SJCRH30 (cell line): Measurements from ENCODE around the gene SKAP2. TPM values are rescaled to one million over a fixed set of nuclear protein-coding genes. Genes with fewer than 3 reads are reported as not detected.
A peak's percentile ranks its signal among the peaks of the same experiment; 100 is the strongest.

Experiments
- DNase-seq, 2 experiments: peaks; one replicate each; pipeline ENCODE4 v3.0.0-alpha.2; 2015 to 2020
- H3K27ac ChIP-seq: fragments of 250-450 bp; sonication (Bioruptor Pico); 2 replicates; pipeline ENCODE4 v1.5.1; 2020; ENCODE audit warnings: mild to moderate bottlenecking, moderate library complexity
- H3K27me3 ChIP-seq: fragments of 250-450 bp; sonication (Bioruptor Pico); 2 replicates; pipeline ENCODE4 v1.5.1; 2020; ENCODE audit warnings: mild to moderate bottlenecking, moderate library complexity
- H3K36me3 ChIP-seq: fragments of 250-450 bp; sonication (Bioruptor Pico); 2 replicates; pipeline ENCODE4 v1.5.1; 2020; ENCODE audit warnings: mild to moderate bottlenecking, moderate library complexity
- H3K4me1 ChIP-seq: fragments of 250-450 bp; sonication (Bioruptor Pico); 2 replicates; pipeline ENCODE4 v1.5.1; 2020; ENCODE audit warnings: mild to moderate bottlenecking, moderate library complexity
- H3K4me3 ChIP-seq: fragments of 250-450 bp; sonication (Bioruptor Pico); 2 replicates; pipeline ENCODE4 v1.5.1; 2020; ENCODE audit warnings: mild to moderate bottlenecking, moderate library complexity
- H3K9me3 ChIP-seq: fragments of 250-450 bp; sonication (Bioruptor Pico); replicated peaks from 2 replicates; pipeline ENCODE4 v1.5.1; 2020; ENCODE audit warnings: mild to moderate bottlenecking, moderate library complexity
- total RNA-seq: library from RNA; depleted of rRNA; stranded (reverse); fragments of >200 nt; shearing (Covaris generic); gene quantifications from 2 replicates; pipeline ENCODE4 v1.2.3, GENCODE V29; 2014

The SKAP2 gene
- total RNA-seq, 1 experiment from 2014 or later, result 16.9 TPM

DNA sequence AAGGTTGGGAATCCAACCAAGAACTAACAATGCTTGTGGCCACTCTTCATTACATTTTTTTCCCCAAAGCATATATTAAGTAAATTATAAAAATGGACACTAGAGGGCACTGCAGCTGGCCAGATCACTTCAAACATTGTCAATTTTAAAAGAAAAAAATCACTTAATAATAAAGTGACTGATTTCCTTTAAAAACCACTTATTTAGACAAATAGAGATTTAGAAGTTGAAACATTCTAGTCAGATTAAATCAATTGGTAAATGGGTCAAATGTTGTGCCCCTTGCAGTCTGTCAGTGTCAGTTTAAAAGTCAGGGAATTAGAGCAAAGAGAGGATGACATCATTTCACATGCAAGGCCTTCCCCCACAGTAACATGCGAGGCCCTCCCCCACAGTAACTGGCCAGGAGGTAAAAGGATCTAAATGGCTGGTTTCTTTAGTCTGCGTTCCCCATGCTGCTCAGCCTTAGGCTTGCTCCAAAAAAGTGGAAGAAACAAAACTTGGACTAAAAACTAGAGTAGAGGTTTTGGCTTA lies 177.9 kb downstream of the SKAP2 start:
- no peaks in the 10 kb centered on the region for H3K9me3 ChIP-seq
- DNase-seq, result peak; percentile 73 to 80
- H3K27ac ChIP-seq, result peak overlapping the region; percentile 7; the same call in 1 of the 2 replicates
- H3K36me3 ChIP-seq, result no peaks in the 10 kb centered on the region
- H3K4me3 ChIP-seq, result no peak overlapping the region
- H3K27me3 ChIP-seq, result no peaks in the 10 kb centered on the region
- peaks cover 3% of the 10 kb centered on the region for H3K4me1 ChIP-seq

DNA sequence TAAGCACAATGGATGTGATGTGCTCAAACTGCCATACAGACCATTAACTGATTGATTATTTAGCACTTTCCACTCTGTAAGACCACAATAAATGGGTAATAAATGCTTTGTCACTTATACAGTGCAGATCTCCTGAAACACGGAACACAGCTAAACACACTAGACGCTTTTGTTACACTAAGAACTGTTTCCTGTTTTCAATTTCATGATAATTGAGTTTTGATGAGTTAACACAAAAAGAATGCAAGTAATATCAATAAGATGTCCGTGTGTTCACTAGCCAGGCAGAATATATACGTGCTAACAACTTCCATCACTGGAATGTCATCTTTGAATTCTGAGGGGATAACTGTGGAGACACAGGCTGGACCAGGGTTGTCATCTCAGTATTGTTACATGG lies 178.8 kb downstream of the SKAP2 start:
- no peak overlapping the region for H3K4me3 ChIP-seq
- no peak overlapping the region for H3K27ac ChIP-seq
- H3K9me3 ChIP-seq, result no peaks in the 10 kb centered on the region
- peaks cover 3% of the 10 kb centered on the region for H3K4me1 ChIP-seq
- DNase-seq, result no peak
- H3K27me3 ChIP-seq, result no peaks in the 10 kb centered on the region
- H3K36me3 ChIP-seq, result no peaks in the 10 kb centered on the region

DNA sequence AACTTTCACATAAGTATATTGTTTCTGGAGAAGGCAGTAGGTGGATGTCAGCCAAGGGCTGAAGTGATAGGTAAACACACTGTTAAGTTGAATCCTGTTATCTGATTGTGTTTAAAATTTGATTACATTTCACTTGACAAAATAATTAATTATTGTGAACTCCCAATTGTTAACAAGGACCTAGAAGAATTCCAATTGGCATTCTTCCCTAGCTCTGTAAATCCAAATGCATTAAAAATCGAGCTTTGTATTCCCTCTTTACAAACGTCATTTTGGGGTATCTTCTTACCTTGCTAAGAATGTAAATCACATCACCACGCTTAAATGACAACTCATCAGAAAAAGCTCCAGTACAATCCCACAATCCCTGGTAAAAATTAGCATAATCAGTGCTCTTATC lies 179.9 kb downstream of the SKAP2 start:
- no peak overlapping the region for H3K27ac ChIP-seq
- H3K27me3 ChIP-seq, result no peaks in the 10 kb centered on the region
- DNase-seq, result no peak
- no peaks in the 10 kb centered on the region for H3K36me3 ChIP-seq
- no peak overlapping the region for H3K4me3 ChIP-seq
- peaks cover 3% of the 10 kb centered on the region for H3K4me1 ChIP-seq
- no peaks in the 10 kb centered on the region for H3K9me3 ChIP-seq

DNA sequence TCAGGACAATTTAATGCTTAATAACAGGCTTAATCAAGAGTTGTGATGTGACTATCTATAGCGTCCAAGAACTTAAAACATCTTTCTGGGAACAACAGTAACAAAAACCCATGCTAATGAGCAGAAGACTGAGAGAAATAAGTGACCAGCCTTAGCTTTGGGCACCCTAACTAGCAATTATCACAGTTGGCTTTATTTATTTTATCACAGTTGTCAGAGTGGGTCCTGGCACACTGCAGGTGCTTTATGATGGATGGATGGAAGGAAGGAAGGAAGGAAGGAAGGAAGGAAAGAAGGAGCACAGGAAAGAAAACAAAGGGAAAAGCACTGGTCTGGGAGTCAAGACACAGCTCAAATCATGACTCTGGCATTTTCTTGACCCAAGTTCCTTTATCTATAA lies 181.1 kb downstream of the SKAP2 start:
- H3K4me3 ChIP-seq, result no peak overlapping the region
- H3K9me3 ChIP-seq, result no peaks in the 10 kb centered on the region
- DNase-seq, result no peak
- peaks cover 3% of the 10 kb centered on the region for H3K4me1 ChIP-seq
- no peak overlapping the region for H3K27ac ChIP-seq
- no peaks in the 10 kb centered on the region for H3K36me3 ChIP-seq
- no peaks in the 10 kb centered on the region for H3K27me3 ChIP-seq

DNA sequence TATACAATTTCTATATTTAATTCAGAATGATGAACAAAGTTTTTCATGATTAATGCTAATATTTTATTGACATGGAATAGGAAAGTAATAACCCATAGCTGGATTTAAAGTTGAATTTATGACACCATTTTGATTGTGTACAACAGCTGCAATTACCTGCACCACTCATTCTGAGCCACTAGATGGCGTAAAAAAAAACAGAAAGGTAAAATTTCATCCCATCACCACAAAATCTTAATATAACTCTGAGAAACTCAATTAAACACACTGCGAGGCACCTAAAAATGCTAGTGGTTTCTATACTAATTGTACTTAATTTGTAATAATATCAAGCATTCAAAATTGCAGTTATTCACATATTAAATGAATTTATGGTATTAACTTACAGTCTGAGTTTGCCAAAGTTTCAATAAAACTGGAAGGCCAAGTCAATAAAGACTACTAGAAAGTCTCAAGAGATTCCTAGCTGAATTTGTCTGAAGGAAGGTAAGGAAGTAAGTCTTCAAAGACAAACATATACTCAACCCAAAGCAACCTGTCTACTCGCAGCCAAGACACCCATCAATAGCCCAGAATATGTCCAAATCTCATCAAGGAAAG lies 182.5 kb downstream of the SKAP2 start:
- peak in 1 of 2 experiments; percentile 73 for DNase-seq
- H3K27me3 ChIP-seq, result no peaks in the 10 kb centered on the region
- peaks cover 3% of the 10 kb centered on the region for H3K4me1 ChIP-seq
- H3K27ac ChIP-seq, result no peak overlapping the region
- no peak overlapping the region for H3K4me3 ChIP-seq
- no peaks in the 10 kb centered on the region for H3K9me3 ChIP-seq
- no peaks in the 10 kb centered on the region for H3K36me3 ChIP-seq

DNA sequence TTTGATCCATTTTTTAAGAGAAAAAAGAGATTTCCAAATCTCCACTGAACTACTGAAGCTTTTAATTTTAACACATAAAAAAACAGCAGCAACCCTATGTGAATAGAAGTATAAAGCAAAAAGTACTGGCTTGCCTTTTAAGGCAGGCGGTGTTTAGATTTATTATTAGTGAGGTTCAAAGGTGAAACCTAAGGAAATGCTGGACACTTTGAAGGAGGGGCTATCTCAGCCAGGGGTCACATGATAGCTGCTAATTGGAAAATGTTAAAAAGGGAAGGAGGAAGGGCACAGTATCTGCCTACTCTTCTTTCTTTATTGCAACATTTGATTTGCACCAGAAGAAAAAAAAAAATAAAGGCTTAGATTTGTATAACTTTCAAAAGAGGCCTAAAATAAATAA lies 183.8 kb downstream of the SKAP2 start:
- H3K4me1 ChIP-seq, result no peaks in the 10 kb centered on the region; the same call in 1 of the 2 replicates
- DNase-seq, result no peak
- H3K9me3 ChIP-seq, result no peaks in the 10 kb centered on the region
- H3K27ac ChIP-seq, result no peak overlapping the region
- H3K36me3 ChIP-seq, result no peaks in the 10 kb centered on the region
- H3K27me3 ChIP-seq, result no peaks in the 10 kb centered on the region
- no peak overlapping the region for H3K4me3 ChIP-seq

DNA sequence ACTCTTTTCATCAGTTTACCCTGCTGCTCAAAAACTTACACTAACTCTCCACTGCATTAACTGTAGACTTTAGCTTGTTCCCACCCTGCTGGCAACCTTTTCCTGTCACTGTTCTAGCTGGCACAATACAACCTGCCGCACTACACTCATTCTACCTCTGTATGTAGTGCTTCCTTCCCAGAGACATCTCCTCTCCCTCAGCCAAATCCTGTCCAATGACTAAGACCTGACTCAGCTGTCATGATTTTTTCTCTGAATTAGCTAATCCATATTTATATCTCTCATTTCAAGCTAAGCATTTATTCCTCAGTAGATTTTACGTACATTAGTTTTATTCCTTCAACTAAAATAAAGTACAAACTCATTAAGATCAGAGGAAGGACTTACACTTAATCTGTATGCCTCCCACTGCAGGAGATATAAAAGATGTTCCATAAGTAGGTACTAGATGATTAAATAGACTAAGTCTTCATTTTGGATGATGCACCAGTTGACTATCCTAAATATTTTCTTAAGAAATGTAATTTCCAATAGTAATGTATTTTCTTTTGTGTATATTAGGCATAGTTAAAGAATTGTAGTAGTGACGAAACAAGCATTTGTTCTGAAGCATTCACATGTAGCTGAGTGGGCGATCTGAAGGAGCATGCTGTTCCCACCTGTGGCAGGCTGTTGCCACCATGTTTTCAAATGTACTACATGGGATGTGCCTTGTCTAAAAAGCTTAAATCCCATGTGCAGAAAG lies 189.1 kb downstream of the SKAP2 start:
- no peak overlapping the region for H3K27ac ChIP-seq
- DNase-seq, result no peak
- no peaks in the 10 kb centered on the region for H3K36me3 ChIP-seq

DNA sequence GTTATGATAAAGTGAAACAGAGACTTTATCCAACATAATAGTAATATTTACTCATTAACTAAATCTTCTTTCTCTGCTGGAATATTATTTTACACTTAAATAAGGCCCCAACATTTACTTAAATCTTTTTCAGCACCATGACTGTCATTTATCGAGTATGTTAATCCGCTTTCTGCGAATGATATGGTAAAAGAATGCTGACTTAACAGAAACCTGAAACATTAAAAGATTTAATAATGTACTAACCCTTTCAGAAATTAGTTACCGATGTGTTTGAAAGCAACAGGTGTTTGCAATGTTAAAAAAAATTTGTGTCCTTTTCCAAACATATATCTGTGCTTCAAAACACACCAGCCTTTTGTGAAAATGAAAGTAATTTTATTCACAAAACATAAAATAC lies 190.5 kb downstream of the SKAP2 start:
- no peak overlapping the region for H3K4me3 ChIP-seq
- no peaks in the 10 kb centered on the region for H3K27me3 ChIP-seq
- no peak overlapping the region for H3K27ac ChIP-seq
- H3K36me3 ChIP-seq, result no peaks in the 10 kb centered on the region
- DNase-seq, result no peak
- peaks cover 5% of the 10 kb centered on the region for H3K4me1 ChIP-seq
- H3K9me3 ChIP-seq, result no peaks in the 10 kb centered on the region

More for the DNA sequence above, 189.1 kb downstream of the SKAP2 start:
- H3K9me3 ChIP-seq, result no peaks in the 10 kb centered on the region
- no peaks in the 10 kb centered on the region for H3K27me3 ChIP-seq
- H3K4me3 ChIP-seq, result no peak overlapping the region
- peaks cover 5% of the 10 kb centered on the region for H3K4me1 ChIP-seq

DNA sequence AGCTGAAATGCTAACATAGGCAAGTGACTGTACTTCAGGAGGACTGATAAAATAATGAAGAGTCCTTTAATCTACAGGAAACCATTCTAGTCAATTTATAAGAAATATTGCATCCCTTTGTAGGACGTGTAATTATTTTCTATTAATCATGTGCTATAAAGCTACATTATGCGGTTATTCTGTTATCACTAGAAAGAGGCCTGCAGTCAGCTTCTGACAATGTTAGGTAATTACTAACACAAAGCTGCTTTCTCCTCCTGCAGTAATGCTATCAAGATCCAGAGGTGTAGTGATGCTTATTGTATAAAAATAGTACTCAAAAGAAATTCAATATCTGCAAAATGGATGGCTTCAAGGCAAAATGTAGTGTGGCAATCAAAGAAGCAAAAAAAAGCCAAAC lies 191.1 kb downstream of the SKAP2 start:
- Histone ChIP-seq H3K9me3 (no peaks in the 10 kb centered on the region), H3K27ac (no peak overlapping the region), H3K4me1 (peaks cover 5% of the 10 kb centered on the region), H3K4me3 (no peak overlapping the region), H3K36me3 (no peaks in the 10 kb centered on the region), H3K27me3 (no peaks in the 10 kb centered on the region)
- no peak for DNase-seq

DNA sequence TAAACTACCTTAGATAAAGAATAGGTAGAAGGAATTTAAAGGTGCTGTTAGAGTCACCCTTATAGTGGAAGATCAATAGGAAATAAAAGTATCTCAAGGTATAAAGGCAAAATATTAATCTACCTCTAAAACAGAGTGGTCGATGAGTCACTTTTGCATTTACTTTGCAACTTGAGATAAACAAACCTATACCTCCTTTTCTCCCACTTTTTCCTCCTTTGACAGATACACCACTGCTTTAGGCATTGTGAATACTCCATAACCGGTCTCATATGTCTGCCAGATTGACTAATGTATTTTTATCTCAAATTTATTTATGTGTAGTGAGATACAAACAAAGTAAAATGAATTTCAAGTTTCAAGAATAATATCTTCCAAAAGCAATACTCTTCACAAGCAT lies 193.5 kb downstream of the SKAP2 start:
- Histone ChIP-seq H3K9me3 (no peaks in the 10 kb centered on the region), H3K36me3 (no peaks in the 10 kb centered on the region), H3K27ac (no peak overlapping the region), H3K4me3 (no peak overlapping the region), H3K27me3 (no peaks in the 10 kb centered on the region), H3K4me1 (peaks cover 5% of the 10 kb centered on the region)
- DNase-seq, result no peak

DNA sequence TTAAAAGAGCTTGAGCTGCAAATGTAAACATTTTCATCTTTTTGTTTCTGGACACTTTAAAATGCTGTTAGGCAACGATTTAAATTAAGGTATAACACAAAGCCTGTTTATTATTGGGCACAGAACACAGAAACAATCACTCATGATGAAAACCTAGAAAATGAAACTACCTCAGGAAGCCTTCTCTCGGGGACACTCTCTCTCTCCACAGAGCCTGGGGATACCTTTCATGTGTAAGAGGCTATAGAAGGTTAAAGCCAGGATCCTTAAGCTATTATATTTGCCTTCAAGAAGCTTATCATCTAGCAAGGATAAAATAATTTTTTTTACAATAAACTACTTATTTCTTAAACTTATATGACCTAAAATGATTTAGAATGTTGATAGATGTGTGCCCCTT lies 194.1 kb downstream of the SKAP2 start:
- no peaks in the 10 kb centered on the region for H3K9me3 ChIP-seq
- peaks cover 5% of the 10 kb centered on the region for H3K4me1 ChIP-seq
- no peaks in the 10 kb centered on the region for H3K27me3 ChIP-seq
- H3K4me3 ChIP-seq, result no peak overlapping the region
- no peak overlapping the region for H3K27ac ChIP-seq
- no peaks in the 10 kb centered on the region for H3K36me3 ChIP-seq
- no peak for DNase-seq

DNA sequence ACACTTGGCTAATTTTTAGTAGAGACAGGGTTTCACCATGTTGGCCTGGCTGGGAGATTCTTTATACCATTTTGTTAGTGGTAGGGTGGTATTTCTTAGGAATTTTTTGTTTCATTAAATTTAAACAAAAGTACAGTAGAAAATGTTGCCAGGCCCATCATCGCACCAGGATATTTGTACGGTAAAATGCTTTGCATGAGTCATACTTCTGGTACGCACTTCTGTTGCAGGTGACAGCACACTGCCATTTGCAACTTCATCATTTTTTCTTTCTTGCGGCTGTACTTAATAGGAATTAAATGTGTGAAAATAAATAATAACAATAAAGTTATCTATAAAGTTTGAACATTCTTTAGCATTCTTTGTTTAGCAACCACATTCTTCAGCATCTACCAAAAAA lies 195.6 kb downstream of the SKAP2 start:
- Histone ChIP-seq H3K4me3 (no peak overlapping the region), H3K36me3 (no peaks in the 10 kb centered on the region), H3K27me3 (no peaks in the 10 kb centered on the region), H3K27ac (no peak overlapping the region), H3K9me3 (no peaks in the 10 kb centered on the region), H3K4me1 (peaks cover 2% of the 10 kb centered on the region)
- DNase-seq, result no peak

DNA sequence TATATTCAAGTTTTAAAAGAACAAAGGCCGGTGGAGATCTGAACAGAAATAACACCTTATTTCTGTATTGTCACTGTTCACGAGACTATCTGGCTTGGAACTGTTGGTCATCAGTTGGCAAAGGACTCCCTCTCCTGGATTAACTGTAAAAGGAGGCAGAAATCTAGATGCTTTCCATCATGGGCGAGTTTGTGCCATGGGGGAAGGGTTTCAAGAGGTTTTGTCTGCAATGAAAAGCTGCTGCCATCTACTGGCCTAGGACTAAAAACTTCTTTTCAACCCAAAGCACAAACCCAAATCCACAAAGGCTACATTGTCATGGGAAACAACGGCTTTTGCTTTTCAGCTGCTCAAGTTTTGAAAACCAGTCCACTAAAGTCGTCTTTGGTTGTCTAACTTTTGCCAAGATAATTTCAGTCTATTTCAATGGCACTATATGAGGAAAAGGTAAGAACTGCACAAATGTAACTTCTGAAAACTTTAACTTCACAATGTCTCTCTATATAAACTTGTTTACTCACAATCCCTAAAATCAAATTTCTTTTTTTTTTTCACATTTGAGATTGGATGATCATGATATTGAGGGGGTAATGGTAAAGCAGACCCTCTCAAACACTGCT lies 196.8 kb downstream of the SKAP2 start:
- no peaks in the 10 kb centered on the region for H3K27me3 ChIP-seq
- no peaks in the 10 kb centered on the region for H3K36me3 ChIP-seq
- DNase-seq, result peak; percentile 85 to 96
- H3K27ac ChIP-seq, result no peak overlapping the region
- H3K4me1 ChIP-seq, result no peaks in the 10 kb centered on the region
- H3K9me3 ChIP-seq, result no peaks in the 10 kb centered on the region
- H3K4me3 ChIP-seq, result no peak overlapping the region

DNA sequence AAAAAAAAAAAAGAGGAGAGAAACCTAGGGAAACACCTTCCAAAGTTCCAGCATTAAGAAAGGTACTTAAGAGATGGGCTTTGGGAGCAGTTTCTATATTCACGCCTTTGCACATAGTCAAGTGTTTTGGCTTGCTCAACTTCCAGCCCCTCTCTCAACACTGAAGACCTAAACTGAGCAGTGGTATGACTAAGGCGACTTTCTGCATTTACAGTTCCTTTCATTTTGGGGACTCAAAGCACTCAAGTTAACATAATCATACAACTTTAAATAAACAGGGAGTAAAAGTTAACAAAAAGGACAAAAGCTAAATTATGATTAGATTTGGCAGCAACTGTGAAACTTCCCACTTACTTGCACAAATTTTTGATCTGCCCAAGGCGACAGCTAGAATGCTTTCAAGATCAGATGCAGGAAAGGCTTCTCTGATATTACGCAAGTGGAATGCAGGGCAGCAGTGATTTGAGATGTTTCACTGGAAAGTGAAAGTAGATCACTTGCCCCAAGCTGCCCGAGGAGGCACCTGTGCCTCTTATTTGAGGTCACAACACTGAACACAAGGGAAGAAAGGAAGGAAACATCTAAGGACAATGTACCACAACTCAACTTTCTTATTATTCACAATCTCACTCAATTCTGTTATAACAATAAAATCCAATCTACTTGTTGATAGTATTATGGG lies 199.5 kb downstream of the SKAP2 start:
- H3K9me3 ChIP-seq, result no peaks in the 10 kb centered on the region
- DNase-seq, result no peak
- H3K27me3 ChIP-seq, result 0 out of 2 replicates have a peak, but pooled peaks cover 7% of the 10 kb centered on the region
- H3K27ac ChIP-seq, result no peak overlapping the region
- H3K4me1 ChIP-seq, result no peaks in the 10 kb centered on the region
- H3K4me3 ChIP-seq, result no peak overlapping the region
- H3K36me3 ChIP-seq, result no peaks in the 10 kb centered on the region

DNA sequence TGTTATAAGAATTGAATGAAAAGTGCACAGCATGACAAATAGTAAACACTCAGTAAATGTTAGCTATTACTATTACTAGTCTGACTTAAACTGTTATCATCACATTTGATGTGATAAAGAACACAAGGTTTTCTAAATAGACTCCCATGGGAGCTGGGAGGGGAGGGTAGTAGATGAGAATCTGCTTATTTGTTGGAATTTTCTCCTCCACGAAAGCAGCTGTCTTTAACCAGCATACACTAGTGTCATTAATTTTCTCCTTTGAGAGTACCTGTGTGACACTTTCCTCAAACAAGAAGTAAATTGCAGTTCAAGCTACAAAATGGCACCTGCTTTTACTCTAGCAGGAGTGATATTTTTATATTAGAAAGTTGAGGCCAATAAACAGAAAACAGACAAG lies 200.1 kb downstream of the SKAP2 start:
- Histone ChIP-seq H3K9me3 (no peaks in the 10 kb centered on the region), H3K27me3 (0 out of 2 replicates have a peak, but pooled peaks cover 7% of the 10 kb centered on the region), H3K36me3 (no peaks in the 10 kb centered on the region), H3K4me1 (no peaks in the 10 kb centered on the region), H3K27ac (no peak overlapping the region), H3K4me3 (no peak overlapping the region)
- DNase-seq, result no peak
